Stimulated activated CD4-positive, alpha-beta T cell treated with anti-CD3 and anti-CD28 coated beads, Interleukin-1b, Interleukin-23, amount 100 ng/mL, for 24 hours (primary cell): Measurements from ENCODE around the gene ZSWIM7.
"Not testable (repeated sequence)": the region's sequence is repeated elsewhere in the genome, so short reads cannot be mapped to it uniquely, and the experiment has no call there.

ENCODE experiments used
- DNase-seq, 4 experiments: peaks; one replicate each; pipeline ENCODE4 v3.0.0-alpha.2; 2020; ENCODE audit warnings: low read depth in 4 of 4, low spot score in 1 of 4

ZSWIM7 gene

GRCh38 chr17:15958484-15958854, 41.0 kb downstream of the ZSWIM7 start:
- no peak for DNase-seq

- DNase-seq, result no peak
Measured at GRCh38 chr17:15957608-15958307, 41.7 kb downstream of the ZSWIM7 start.

- DNase-seq, result peak in 1 of 4 experiments; percentile 16
Measured at GRCh38 chr17:15957206-15957605, 42.3 kb downstream of the ZSWIM7 start.

GRCh38 chr17:15955793-15956541, 43.5 kb downstream of the ZSWIM7 start:
- DNase-seq, result no peak

- DNase-seq, result no peak
Measured at GRCh38 chr17:15954222-15954621, 45.3 kb downstream of the ZSWIM7 start.

GRCh38 chr17:15952916-15953790, 46.4 kb downstream of the ZSWIM7 start:
- DNase-seq, result no peak

- no peak for DNase-seq
Measured at GRCh38 chr17:15952048-15952532, 47.4 kb downstream of the ZSWIM7 start.

GRCh38 chr17:15951368-15952047, 48.0 kb downstream of the ZSWIM7 start:
- DNase-seq, result no peak

GRCh38 chr17:15947976-15948752, 51.3 kb downstream of the ZSWIM7 start:
- no peak for DNase-seq

- no peak for DNase-seq
Measured at GRCh38 chr17:15947271-15947670, 52.2 kb downstream of the ZSWIM7 start.

- no peak for DNase-seq
Measured at GRCh38 chr17:15946611-15947120, 52.8 kb downstream of the ZSWIM7 start.

- no peak for DNase-seq
Measured at GRCh38 chr17:15945527-15946191, 53.8 kb downstream of the ZSWIM7 start.

GRCh38 chr17:15944759-15945526, 54.6 kb downstream of the ZSWIM7 start, which contains the start of gene ADORA2B:
ADORA2B (plus strand) TSS chr17:15945130; CDS start chr17:15945249, 119 bp downstream.
- peak in 2 of 4 experiments; percentile 29 to 48 for DNase-seq

- DNase-seq, result no peak
Measured at GRCh38 chr17:15943971-15944758, 55.3 kb downstream of the ZSWIM7 start.

- no peak for DNase-seq
Measured at GRCh38 chr17:15942207-15942833, 57.2 kb downstream of the ZSWIM7 start.

GRCh38 chr17:15941781-15942180, 57.7 kb downstream of the ZSWIM7 start:
- no peak for DNase-seq

- not testable (repeated sequence) for DNase-seq
Measured at GRCh38 chr17:15936481-15936880, 63.0 kb downstream of the ZSWIM7 start.
